Neural cell (in vitro differentiated cells): Measurements from ENCODE around the gene ABCA13.

Experiments used
- EP300 ChIP-seq: fragments of 450-650 bp; conservative IDR thresholded peaks from 2 replicates; pipeline ENCODE4 v1.6.1; 2014; ENCODE audit warnings: antibody characterized with exemption, mild to moderate bottlenecking, moderate library complexity; ENCODE audit not compliant: poor library complexity, severe bottlenecking
- EZH2 ChIP-seq: fragments of 200-600, 300-800 bp; shearing (Covaris generic), sonication (generic); IDR thresholded peaks from 2 replicates; pipeline ENCODE4 v1.6.1; 2014; ENCODE audit warnings: antibody characterized with exemption, low read length, borderline replicate concordance, mild to moderate bottlenecking; ENCODE audit not compliant: insufficient read depth, poor library complexity, severe bottlenecking
- POLR2AphosphoS5 ChIP-seq: IDR thresholded peaks from 2 replicates; pipeline ENCODE4 v1.6.1; 2012
- REST ChIP-seq: IDR thresholded peaks from 2 replicates; pipeline ENCODE4 v1.6.1; 2012; ENCODE audit warnings: borderline replicate concordance
- TAF1 ChIP-seq: IDR thresholded peaks from 2 replicates; pipeline ENCODE4 v1.6.1; 2012; ENCODE audit warnings: low read depth
- TF ChIP-seq, protein P1 (sequence below): fragments of 450-650 bp; IDR thresholded peaks from 2 replicates; pipeline ENCODE4 v1.5.1; 2014; ENCODE audit warnings: antibody characterized with exemption, mild to moderate bottlenecking, moderate library complexity; ENCODE audit not compliant: poor library complexity, severe bottlenecking

DNA sequence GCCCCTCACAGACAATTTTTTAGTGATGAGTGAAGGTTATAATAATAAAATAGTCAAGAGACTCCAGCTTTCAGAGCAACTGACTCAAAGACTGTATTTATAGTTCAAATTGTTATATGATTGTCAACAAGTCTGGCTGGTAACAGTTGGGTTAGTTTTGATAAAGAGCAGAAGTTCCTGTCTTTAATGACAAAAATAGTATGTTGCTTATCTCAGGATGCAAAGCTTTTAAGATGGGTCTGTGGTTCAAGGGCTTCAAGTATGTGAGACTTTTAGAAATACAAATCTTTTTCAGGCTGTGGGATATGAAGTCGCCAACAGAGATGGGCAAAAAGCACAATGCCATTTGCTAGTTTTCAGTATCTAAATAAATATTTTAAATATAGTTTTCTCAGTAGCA is 118.4 kb downstream of the ABCA13 start:
- TF ChIP-seq, protein P1, sequence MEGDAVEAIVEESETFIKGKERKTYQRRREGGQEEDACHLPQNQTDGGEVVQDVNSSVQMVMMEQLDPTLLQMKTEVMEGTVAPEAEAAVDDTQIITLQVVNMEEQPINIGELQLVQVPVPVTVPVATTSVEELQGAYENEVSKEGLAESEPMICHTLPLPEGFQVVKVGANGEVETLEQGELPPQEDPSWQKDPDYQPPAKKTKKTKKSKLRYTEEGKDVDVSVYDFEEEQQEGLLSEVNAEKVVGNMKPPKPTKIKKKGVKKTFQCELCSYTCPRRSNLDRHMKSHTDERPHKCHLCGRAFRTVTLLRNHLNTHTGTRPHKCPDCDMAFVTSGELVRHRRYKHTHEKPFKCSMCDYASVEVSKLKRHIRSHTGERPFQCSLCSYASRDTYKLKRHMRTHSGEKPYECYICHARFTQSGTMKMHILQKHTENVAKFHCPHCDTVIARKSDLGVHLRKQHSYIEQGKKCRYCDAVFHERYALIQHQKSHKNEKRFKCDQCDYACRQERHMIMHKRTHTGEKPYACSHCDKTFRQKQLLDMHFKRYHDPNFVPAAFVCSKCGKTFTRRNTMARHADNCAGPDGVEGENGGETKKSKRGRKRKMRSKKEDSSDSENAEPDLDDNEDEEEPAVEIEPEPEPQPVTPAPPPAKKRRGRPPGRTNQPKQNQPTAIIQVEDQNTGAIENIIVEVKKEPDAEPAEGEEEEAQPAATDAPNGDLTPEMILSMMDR, result no peak
- no peak for TF ChIP-seq EZH2
- no peak for TF ChIP-seq POLR2AphosphoS5
- no peak for TF ChIP-seq TAF1
- no peak for TF ChIP-seq REST
- no peak for TF ChIP-seq EP300
